B cell (primary cell): Measurements from ENCODE around the gene PARVA. TPM values are rescaled to one million over a fixed set of nuclear protein-coding genes. Genes with fewer than 3 reads are reported as not detected.
"Not testable (repeated sequence)": the region's sequence is repeated elsewhere in the genome, so short reads cannot be mapped to it uniquely, and the experiment has no call there.

Experiments
- ATAC-seq: fragments of 200-7000 bp; cut with Tn5 transposase; one replicate; pipeline ENCODE4 v1.10.0; 2021; ENCODE audit warnings: low read depth, mild to moderate bottlenecking, moderate number of reproducible peaks, moderate library complexity
- CTCF ChIA-PET: fragments of 350-600 bp; sonication (Branson Sonifier 250); formaldehyde crosslinking; loops from one replicate; lab custom pipeline; 2021; ENCODE audit warnings: antibody characterized with exemption, inconsistent platforms; lab: Charles Lee
- POLR2A ChIA-PET: fragments of 350-600 bp; sonication (Branson Sonifier 250); formaldehyde crosslinking; loops from one replicate; lab custom pipeline; 2021; ENCODE audit warnings: antibody characterized with exemption; lab: Charles Lee
- DNase-seq: peaks from one replicate; pipeline ENCODE4 v3.0.0; 2013
- H2AFZ ChIP-seq: 2 replicates; pipeline ENCODE4 v1.6.1; 2012; ENCODE audit warnings: mild to moderate bottlenecking, low read depth, low read length; ENCODE audit not compliant: insufficient read depth, poor library complexity, severe bottlenecking
- H3K27ac ChIP-seq, 2 donors: 1 replicate in 1 of 2; 2 replicates in 1 of 2; pipeline ENCODE4 v1.5.1; 2012 to 2013; ENCODE audit warnings: low read length in 2 of 2, mild to moderate bottlenecking in 2 of 2, moderate library complexity in 1 of 2
- H3K27me3 ChIP-seq, 4 experiments: fragments of 200-600 bp in 1 of 4; sonication (generic) in 1 of 4; replicated peaks in 1 of 4; 1 replicate in 2 of 4; 2 replicates in 2 of 4; pipeline versions ENCODE4 v1.6.1 to v1.7.0; 2013 to 2016; ENCODE audit warnings: low read length in 3 of 4, mild to moderate bottlenecking in 2 of 4, mixed read lengths in 1 of 4, moderate library complexity in 1 of 4; ENCODE audit not compliant: insufficient read depth in 4 of 4, control insufficient read depth in 3 of 4; ENCODE audit errors: control extremely low read depth in 1 of 4
- H3K36me3 ChIP-seq, 2 experiments: replicated peaks in 1 of 2; 1 replicate in 1 of 2; 2 replicates in 1 of 2; pipeline versions ENCODE4 v1.6.1 to v1.7.1; 2013; ENCODE audit warnings: low read length in 1 of 2; ENCODE audit not compliant: insufficient read depth in 2 of 2, control insufficient read depth in 1 of 2; ENCODE audit errors: control extremely low read depth in 1 of 2, extremely low read depth in 1 of 2
- H3K4me1 ChIP-seq, 2 donors: fragments of 200-600 bp in 1 of 2; sonication (generic) in 1 of 2; 1 replicate in 1 of 2; 2 replicates in 1 of 2; pipeline versions ENCODE4 v1.5.1 to v1.6.1; 2013 to 2017; ENCODE audit warnings: low read length in 2 of 2; ENCODE audit not compliant: control insufficient read depth in 2 of 2, insufficient read depth in 2 of 2
- H3K4me2 ChIP-seq: replicated peaks from 2 replicates; pipeline ENCODE3; 2012; ENCODE audit warnings: mild to moderate bottlenecking, low read depth, low read length; ENCODE audit not compliant: poor library complexity, severe bottlenecking
- H3K4me3 ChIP-seq, 5 experiments: fragments of 200-600 bp in 1 of 5; sonication (generic) in 1 of 5; 1 replicate in 3 of 5; 2 replicates in 2 of 5; pipeline versions ENCODE4 v1.5.1 to v1.7.0; 2011 to 2016; ENCODE audit warnings: low read length in 4 of 5, mild to moderate bottlenecking in 4 of 5, low read depth in 2 of 5, control low read depth in 1 of 5, moderate library complexity in 1 of 5; ENCODE audit not compliant: insufficient read depth in 1 of 5; ENCODE audit errors: control extremely low read depth in 1 of 5, extremely low read depth in 1 of 5
- H3K79me2 ChIP-seq: fragments of 200-600 bp; sonication (generic); one replicate; pipeline ENCODE4 v1.6.0; 2016; ENCODE audit warnings: low read length; ENCODE audit not compliant: control insufficient read depth, insufficient read depth
- H3K9ac ChIP-seq: fragments of 200-600 bp; sonication (generic); 2 replicates; pipeline ENCODE4 v1.6.1; 2017; ENCODE audit warnings: mild to moderate bottlenecking, low read length, moderate library complexity
- H3K9me3 ChIP-seq, 3 donors: one replicate each; pipeline versions ENCODE4 v1.6.1 to v1.7.1; 2013; ENCODE audit warnings: low read length in 2 of 3; ENCODE audit not compliant: control insufficient read depth in 2 of 3, insufficient read depth in 1 of 3; ENCODE audit errors: control extremely low read depth in 1 of 3
- H4K20me1 ChIP-seq: 2 replicates; pipeline ENCODE4 v1.6.0; 2012; ENCODE audit warnings: mild to moderate bottlenecking, low read length; ENCODE audit not compliant: insufficient read depth, control insufficient read depth, poor library complexity, severe bottlenecking
- H3K27ac Mint-ChIP-seq: one replicate; pipeline ENCODE4 v1.8.0; 2021; ENCODE audit warnings: mixed read lengths
- H3K27me3 Mint-ChIP-seq: one replicate; pipeline ENCODE4 v1.8.0; 2021; ENCODE audit warnings: mixed read lengths
- H3K4me1 Mint-ChIP-seq: one replicate; pipeline ENCODE4 v1.8.0; 2021; ENCODE audit warnings: mixed read lengths
- H3K4me3 Mint-ChIP-seq: one replicate; pipeline ENCODE4 v1.8.0; 2021; ENCODE audit warnings: mixed read lengths
- H3K9me3 Mint-ChIP-seq: one replicate; pipeline ENCODE4 v1.8.0; 2022; ENCODE audit warnings: mixed read lengths; ENCODE audit not compliant: insufficient read depth
- EZH2 ChIP-seq: IDR thresholded peaks from 2 replicates; pipeline ENCODE4 v1.6.1; 2012; ENCODE audit warnings: borderline replicate concordance, low read depth, mild to moderate bottlenecking, moderate library complexity, low read length; ENCODE audit not compliant: insufficient read depth, poor library complexity, severe bottlenecking
- WGBS: methylation state at CpG from one replicate; pipeline ENCODE4 v1.1.5; 2013; ENCODE audit warnings: missing lambda C conversion rate; ENCODE audit not compliant: insufficient coverage; 5-methylcytosine and 5-hydroxymethylcytosine counted together
- intact Hi-C: fragments of 100-400 bp; cut with micrococcal nuclease; formaldehyde crosslinking; loops from one replicate; pipeline ENCODE4 v1.10.0; 2022
- polyA plus RNA-seq: library from polyadenylated mRNA; depleted of rRNA; stranded (reverse); fragments of >200 nt; gene quantifications from 2 replicates; pipeline ENCODE4 v1.2.3, GENCODE V29; 2012
- total RNA-seq, 2 donors: library from RNA; stranded (reverse); fragments of 120-200 nt in 1 of 2; gene quantifications; 1 replicate in 1 of 2; 2 replicates in 1 of 2; pipeline versions ENCODE4 v1.2.3 to v1.2.4, GENCODE V29; 2013 to 2022
- TF ChIP-seq, protein P1 (sequence below): fragments of 200-600 bp; IDR thresholded peaks from one replicate; pipeline ENCODE4 v1.8.0; 2022; ENCODE audit warnings: antibody characterized with exemption, mild to moderate bottlenecking

PARVA gene
- total and polyA plus RNA-seq, 2 donors (not counting 1 experiment from before 2014, with no cell fraction given) = not detected

DNA sequence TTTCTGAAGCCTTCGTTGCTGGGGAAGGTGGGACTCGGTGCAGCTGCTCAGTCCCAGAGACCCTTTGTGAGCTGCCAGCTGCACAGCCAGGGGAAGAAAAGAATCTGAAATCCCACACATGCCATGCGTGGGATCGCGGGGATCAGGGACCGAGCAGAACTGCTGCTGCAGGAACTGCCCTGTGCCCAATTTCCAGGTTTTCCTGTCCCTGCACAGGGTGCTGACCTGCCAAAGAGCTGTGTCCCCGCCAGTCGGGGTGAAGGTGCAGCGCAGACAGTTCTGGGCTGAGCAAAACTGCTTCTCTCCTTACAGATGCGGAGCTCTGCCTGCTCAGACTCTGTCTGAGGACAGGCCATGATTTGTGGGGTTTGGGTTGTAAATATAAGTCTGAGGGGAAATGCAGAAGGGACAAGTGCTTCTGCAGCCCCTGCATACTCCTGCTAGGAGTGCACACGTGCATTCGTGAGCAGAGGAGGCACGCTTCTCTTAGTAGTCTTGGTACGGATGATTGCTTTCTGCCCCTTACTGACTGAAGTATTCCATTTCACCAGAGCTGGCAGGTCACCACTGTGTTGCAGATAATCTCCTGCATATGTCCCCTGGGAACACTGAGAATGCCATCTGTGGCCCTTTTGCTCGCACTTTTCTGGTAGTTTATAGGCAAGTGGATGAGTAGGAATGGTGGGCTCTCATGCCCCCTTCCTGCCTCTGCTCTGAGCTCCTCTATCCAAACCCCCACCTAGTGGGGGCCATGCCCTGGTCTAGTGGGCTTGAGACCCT lies 141.4 kb downstream of the PARVA start:
- no peaks in the 10 kb centered on the region for H3K9me3 ChIP-seq
- intact Hi-C loops = no loop called here
- H4K20me1 ChIP-seq = no peaks in the 10 kb centered on the region
- no peak for ATAC-seq
- no peak for TF ChIP-seq EZH2
- TF ChIP-seq, protein P1, sequence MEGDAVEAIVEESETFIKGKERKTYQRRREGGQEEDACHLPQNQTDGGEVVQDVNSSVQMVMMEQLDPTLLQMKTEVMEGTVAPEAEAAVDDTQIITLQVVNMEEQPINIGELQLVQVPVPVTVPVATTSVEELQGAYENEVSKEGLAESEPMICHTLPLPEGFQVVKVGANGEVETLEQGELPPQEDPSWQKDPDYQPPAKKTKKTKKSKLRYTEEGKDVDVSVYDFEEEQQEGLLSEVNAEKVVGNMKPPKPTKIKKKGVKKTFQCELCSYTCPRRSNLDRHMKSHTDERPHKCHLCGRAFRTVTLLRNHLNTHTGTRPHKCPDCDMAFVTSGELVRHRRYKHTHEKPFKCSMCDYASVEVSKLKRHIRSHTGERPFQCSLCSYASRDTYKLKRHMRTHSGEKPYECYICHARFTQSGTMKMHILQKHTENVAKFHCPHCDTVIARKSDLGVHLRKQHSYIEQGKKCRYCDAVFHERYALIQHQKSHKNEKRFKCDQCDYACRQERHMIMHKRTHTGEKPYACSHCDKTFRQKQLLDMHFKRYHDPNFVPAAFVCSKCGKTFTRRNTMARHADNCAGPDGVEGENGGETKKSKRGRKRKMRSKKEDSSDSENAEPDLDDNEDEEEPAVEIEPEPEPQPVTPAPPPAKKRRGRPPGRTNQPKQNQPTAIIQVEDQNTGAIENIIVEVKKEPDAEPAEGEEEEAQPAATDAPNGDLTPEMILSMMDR = no peak
- H3K4me2 ChIP-seq = no peak overlapping the region
- Mint-ChIP-seq H3K4me3 (no peak overlapping the region), H3K4me1 (no peaks in the 10 kb centered on the region), H3K27ac (no peak overlapping the region), H3K9me3 (no peaks in the 10 kb centered on the region), H3K27me3 (no peaks in the 10 kb centered on the region)
- no peak overlapping the region for H2AFZ ChIP-seq
- ChIA-PET CTCF (no interaction called here), POLR2A (no interaction called here)
- no peak overlapping the region for H3K27ac ChIP-seq
- H3K27me3 ChIP-seq = no peaks in the 10 kb centered on the region
- no peak overlapping the region for H3K4me3 ChIP-seq
- no peaks in the 10 kb centered on the region for H3K79me2 ChIP-seq
- no peak for DNase-seq
- no peaks in the 10 kb centered on the region for H3K36me3 ChIP-seq
- H3K4me1 ChIP-seq = no peaks in the 10 kb centered on the region
- WGBS = 91% methylated on average over 12 of the region's 15 CpGs
- no peak overlapping the region for H3K9ac ChIP-seq

DNA sequence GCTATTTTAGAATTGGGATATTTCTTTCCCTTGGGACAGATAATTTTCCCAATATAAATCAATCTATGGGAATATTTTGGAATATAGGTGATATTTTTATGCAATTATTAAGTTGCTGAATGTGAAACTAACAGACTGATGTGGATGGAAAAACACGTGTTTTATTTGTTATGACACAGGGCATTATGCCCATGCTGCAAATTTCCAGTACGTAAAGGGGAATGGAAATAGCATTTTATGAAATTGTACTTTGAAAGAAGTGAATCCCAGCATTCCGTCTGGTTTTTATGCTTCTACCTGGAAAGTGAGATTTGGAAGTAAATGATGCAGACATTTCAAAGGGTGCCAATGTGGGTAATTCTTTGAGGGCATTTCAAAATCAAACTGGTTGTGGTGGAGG lies 142.7 kb downstream of the PARVA start:
- H3K36me3 ChIP-seq = no peaks in the 10 kb centered on the region
- H4K20me1 ChIP-seq = no peaks in the 10 kb centered on the region
- WGBS = 93% methylated on average over 3 of the region's 3 CpGs
- POLR2A ChIA-PET = no interaction called here
- H3K79me2 ChIP-seq = no peaks in the 10 kb centered on the region
- no peak overlapping the region for H3K27ac ChIP-seq
- no peaks in the 10 kb centered on the region for H3K9me3 Mint-ChIP-seq
- no peak for TF ChIP-seq EZH2
- TF ChIP-seq, protein P1 = no peak
- H3K4me3 ChIP-seq = no peak overlapping the region
- H3K27me3 ChIP-seq = no peaks in the 10 kb centered on the region
- H3K9me3 ChIP-seq = no peaks in the 10 kb centered on the region
- H3K9ac ChIP-seq = no peak overlapping the region
- H3K4me1 Mint-ChIP-seq = no peaks in the 10 kb centered on the region
- CTCF ChIA-PET = no interaction called here
- H3K27ac Mint-ChIP-seq = no peak overlapping the region
- DNase-seq (no peak), ATAC-seq (no peak)
- no peak overlapping the region for H3K4me3 Mint-ChIP-seq
- no peaks in the 10 kb centered on the region for H3K4me1 ChIP-seq
- H3K4me2 ChIP-seq = no peak overlapping the region
- H3K27me3 Mint-ChIP-seq = no peaks in the 10 kb centered on the region
- intact Hi-C loops = no loop called here
- H2AFZ ChIP-seq = no peak overlapping the region

DNA sequence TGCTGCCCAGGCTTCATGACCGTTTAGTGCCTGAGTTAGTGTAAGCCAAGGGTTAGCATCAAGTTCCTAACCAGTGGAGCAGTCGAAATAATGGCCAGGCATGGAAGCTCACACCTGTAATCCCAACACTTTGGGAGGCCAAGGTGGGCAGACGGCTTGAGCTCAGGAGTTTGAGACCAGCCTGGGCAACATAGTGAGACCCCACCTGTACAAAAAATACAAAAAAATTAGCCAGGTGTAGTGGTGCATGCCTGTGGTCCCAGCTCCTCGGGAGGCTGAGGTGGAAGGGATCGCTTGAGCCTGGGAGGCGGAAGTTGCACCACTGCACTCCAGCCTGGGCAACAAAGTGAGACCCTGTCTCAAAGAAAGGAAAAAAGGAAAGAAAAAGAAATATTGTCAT lies 143.2 kb downstream of the PARVA start:
- CTCF ChIA-PET, DNase-seq, H3K27me3 Mint-ChIP-seq, H3K4me1 ChIP-seq, H4K20me1 ChIP-seq, POLR2A ChIA-PET, H3K4me1 Mint-ChIP-seq, H3K27me3 ChIP-seq, H3K4me3 ChIP-seq, H3K27ac Mint-ChIP-seq, H3K79me2 ChIP-seq, H3K36me3 ChIP-seq, ATAC-seq, H3K4me2 ChIP-seq, H2AFZ ChIP-seq, H3K27ac ChIP-seq, H3K9ac ChIP-seq, H3K9me3 ChIP-seq, intact Hi-C loops, H3K9me3 Mint-ChIP-seq, H3K4me3 Mint-ChIP-seq: not testable (repeated sequence)
- WGBS = 87% methylated on average over 5 of the region's 6 CpGs
